HL-60 (cell line): ENCODE data around the gene CCDC83.

Source experiments
- CTCF ChIP-seq: IDR thresholded peaks from one replicate; pipeline ENCODE4 v1.5.1; 2011; ENCODE audit warnings: low read length, control low read depth, inconsistent platforms; ENCODE audit not compliant: insufficient read depth
- REST ChIP-seq: IDR thresholded peaks from 2 replicates; pipeline ENCODE4 v1.6.1; 2012; ENCODE audit warnings: low read depth; ENCODE audit not compliant: insufficient replicate concordance

GRCh38 chr11:85854212-85854556 lies 999 bp upstream of the CCDC83 start:
- TF ChIP-seq CTCF (no peak), REST (no peak)
